ENCODE measurements around the gene APEH. TPM values are rescaled to one million over a fixed set of nuclear protein-coding genes. Genes with fewer than 3 reads are reported as not detected.

Gene APEH
- total and polyA plus RNA-seq, 2 experiments from 2014 or later = 170 to 264 TPM

DNA sequence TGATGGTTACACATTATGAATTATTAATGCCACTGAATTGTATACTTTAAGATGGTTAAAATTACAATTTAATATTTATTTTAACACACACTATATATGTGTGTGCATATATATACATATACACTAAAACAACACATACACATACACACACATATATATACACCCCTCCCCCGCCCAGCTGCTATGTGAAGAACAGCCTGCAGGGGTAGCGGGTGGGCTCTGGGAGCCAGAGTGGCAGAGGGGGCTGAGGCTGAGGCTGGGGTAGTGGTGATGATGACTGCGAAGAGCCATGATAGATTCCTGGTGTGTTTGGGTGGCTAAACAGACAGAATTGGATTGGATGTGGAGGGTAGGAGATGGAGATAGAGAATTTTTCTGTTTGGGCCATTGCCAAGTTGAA lies 39.4 kb upstream of the APEH start:
- TF ChIP-seq ZNF331 (CRISPR knock-in tag; IDR thresholded peaks at IDR 0.05; ENCODE audit: low read depth) = no peak
- TF ChIP-seq, protein P1, sequence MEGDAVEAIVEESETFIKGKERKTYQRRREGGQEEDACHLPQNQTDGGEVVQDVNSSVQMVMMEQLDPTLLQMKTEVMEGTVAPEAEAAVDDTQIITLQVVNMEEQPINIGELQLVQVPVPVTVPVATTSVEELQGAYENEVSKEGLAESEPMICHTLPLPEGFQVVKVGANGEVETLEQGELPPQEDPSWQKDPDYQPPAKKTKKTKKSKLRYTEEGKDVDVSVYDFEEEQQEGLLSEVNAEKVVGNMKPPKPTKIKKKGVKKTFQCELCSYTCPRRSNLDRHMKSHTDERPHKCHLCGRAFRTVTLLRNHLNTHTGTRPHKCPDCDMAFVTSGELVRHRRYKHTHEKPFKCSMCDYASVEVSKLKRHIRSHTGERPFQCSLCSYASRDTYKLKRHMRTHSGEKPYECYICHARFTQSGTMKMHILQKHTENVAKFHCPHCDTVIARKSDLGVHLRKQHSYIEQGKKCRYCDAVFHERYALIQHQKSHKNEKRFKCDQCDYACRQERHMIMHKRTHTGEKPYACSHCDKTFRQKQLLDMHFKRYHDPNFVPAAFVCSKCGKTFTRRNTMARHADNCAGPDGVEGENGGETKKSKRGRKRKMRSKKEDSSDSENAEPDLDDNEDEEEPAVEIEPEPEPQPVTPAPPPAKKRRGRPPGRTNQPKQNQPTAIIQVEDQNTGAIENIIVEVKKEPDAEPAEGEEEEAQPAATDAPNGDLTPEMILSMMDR (conservative IDR thresholded peaks at IDR 0.05; ENCODE audit: low read depth in 2 of 2) = peak in 1 of 2 experiments; percentile 39; a peak in 2 of 4 replicates
- Mint-ChIP-seq H3K27me3 (ENCODE audit: insufficient read depth, low read depth, poor library complexity) (peaks cover 1% of the 10 kb centered on the region), H3K27ac (no peak overlapping the region)

DNA sequence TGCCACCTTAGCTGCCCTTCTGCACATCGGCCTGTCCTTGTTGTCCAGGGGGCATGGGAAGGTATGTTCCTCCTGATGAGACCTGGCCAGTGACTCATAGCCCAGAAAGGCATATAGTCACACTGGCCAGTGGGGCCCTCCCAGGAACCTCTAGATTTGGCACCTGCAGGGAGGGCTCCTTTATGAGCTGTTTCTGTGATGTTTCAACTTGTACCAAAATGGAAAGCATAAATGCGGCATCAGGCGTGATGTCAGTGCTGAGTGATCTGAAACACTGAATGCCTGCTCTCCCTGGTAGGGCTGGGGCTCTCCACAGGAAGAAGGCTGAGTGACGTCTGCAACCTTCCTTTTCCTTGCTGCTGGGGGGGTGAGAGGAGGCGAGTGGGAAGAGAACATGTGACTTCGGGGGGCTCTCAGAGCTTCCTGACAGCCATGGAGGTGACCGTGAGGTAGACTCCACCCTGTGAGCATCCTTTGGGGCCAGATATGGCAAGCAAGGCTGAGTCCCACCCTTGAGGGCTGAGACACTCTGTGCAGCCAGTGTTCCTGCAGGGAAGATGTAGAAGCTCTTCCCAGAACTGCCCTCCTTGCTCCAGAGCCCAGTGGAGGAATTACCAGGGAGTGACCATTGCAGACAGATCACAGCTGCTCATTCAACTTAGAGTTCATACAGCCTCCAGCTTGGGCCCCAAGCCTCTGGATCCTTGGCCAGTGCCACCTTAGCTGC lies 37.1 kb upstream of the APEH start:
- Histone ChIP-seq H3K4me2 (no peak overlapping the region), H3F3A (replicated peaks; ENCODE audit: low read depth) (no peaks in the 10 kb centered on the region), H2AFZ (no peak overlapping the region), H3K27me3 (ENCODE audit: insufficient read depth) (no peaks in the 10 kb centered on the region), H3K4me1 (ENCODE audit: insufficient read depth) (no peaks in the 10 kb centered on the region), H4K20me1 (replicated peaks; ENCODE audit: insufficient read depth) (no peaks in the 10 kb centered on the region), H3K4me3 (no peak overlapping the region), H3K79me2 (replicated peaks; ENCODE audit: insufficient read depth) (no peaks in the 10 kb centered on the region), H3K9me2 (ENCODE audit: insufficient read depth) (no peaks in the 10 kb centered on the region), H3K27ac (ENCODE audit: low read depth) (no peak overlapping the region), H3K36me3 (ENCODE audit: insufficient read depth) (no peaks in the 10 kb centered on the region)
- DNase-seq (ENCODE audit: low spot score) = no peak
- TF ChIP-seq EZH2phosphoT487 (IDR thresholded peaks at IDR 0.05; ENCODE audit: unreplicated experiment) (no peak), ZNF331 (CRISPR knock-in tag; IDR thresholded peaks at IDR 0.05; ENCODE audit: low read depth) (no peak), EZH2 (IDR thresholded peaks at IDR 0.05; ENCODE audit: low read depth, unreplicated experiment) (no peak), STAT1 (IDR thresholded peaks at IDR 0.05; ENCODE audit: unreplicated experiment) (no peak)
- TF ChIP-seq, protein P2, sequence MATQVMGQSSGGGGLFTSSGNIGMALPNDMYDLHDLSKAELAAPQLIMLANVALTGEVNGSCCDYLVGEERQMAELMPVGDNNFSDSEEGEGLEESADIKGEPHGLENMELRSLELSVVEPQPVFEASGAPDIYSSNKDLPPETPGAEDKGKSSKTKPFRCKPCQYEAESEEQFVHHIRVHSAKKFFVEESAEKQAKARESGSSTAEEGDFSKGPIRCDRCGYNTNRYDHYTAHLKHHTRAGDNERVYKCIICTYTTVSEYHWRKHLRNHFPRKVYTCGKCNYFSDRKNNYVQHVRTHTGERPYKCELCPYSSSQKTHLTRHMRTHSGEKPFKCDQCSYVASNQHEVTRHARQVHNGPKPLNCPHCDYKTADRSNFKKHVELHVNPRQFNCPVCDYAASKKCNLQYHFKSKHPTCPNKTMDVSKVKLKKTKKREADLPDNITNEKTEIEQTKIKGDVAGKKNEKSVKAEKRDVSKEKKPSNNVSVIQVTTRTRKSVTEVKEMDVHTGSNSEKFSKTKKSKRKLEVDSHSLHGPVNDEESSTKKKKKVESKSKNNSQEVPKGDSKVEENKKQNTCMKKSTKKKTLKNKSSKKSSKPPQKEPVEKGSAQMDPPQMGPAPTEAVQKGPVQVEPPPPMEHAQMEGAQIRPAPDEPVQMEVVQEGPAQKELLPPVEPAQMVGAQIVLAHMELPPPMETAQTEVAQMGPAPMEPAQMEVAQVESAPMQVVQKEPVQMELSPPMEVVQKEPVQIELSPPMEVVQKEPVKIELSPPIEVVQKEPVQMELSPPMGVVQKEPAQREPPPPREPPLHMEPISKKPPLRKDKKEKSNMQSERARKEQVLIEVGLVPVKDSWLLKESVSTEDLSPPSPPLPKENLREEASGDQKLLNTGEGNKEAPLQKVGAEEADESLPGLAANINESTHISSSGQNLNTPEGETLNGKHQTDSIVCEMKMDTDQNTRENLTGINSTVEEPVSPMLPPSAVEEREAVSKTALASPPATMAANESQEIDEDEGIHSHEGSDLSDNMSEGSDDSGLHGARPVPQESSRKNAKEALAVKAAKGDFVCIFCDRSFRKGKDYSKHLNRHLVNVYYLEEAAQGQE (IDR thresholded peaks at IDR 0.05; ENCODE audit: unreplicated experiment) = no peak
- TF ChIP-seq, protein P1 (conservative IDR thresholded peaks at IDR 0.05; ENCODE audit: low read depth in 2 of 2) = no peak
- Mint-ChIP-seq H3K27me3 (ENCODE audit: insufficient read depth, low read depth, poor library complexity) (peaks cover 6% of the 10 kb centered on the region), H3K4me1 (no peaks in the 10 kb centered on the region; the same call in 2 of the 3 replicates), H3K9me3 (no peaks in the 10 kb centered on the region), H3K27ac (no peak overlapping the region), H3K4me3 (no peak overlapping the region), H3K36me3 (ENCODE audit: low read depth) (no peaks in the 10 kb centered on the region; the same call in 2 of the 3 replicates)
- no peak for ATAC-seq

More for the DNA sequence above, 39.4 kb upstream of the APEH start:
- Histone ChIP-seq H3K79me2 (replicated peaks; ENCODE audit: insufficient read depth) (no peaks in the 10 kb centered on the region), H3K4me3 (no peak overlapping the region), H3K9me2 (ENCODE audit: insufficient read depth) (no peaks in the 10 kb centered on the region), H2AFZ (no peak overlapping the region), H4K20me1 (replicated peaks; ENCODE audit: insufficient read depth) (no peaks in the 10 kb centered on the region), H3K27me3 (ENCODE audit: insufficient read depth) (no peaks in the 10 kb centered on the region), H3K27ac (ENCODE audit: low read depth) (no peak overlapping the region), H3K36me3 (ENCODE audit: insufficient read depth) (no peaks in the 10 kb centered on the region), H3K4me1 (ENCODE audit: insufficient read depth) (no peaks in the 10 kb centered on the region), H3K4me2 (no peak overlapping the region), H3F3A (replicated peaks; ENCODE audit: low read depth) (no peaks in the 10 kb centered on the region)
- Mint-ChIP-seq H3K9me3 (peaks cover 10% of the 10 kb centered on the region; the same call in 2 of the 3 replicates), H3K4me3 (no peak overlapping the region), H3K36me3 (ENCODE audit: low read depth) (peaks cover 15% of the 10 kb centered on the region; the same call in 2 of the 3 replicates), H3K4me1 (no peaks in the 10 kb centered on the region; the same call in 2 of the 3 replicates)
- DNase-seq (ENCODE audit: low spot score) (peak; percentile 65), ATAC-seq (peak; percentile 78)

Data from GM23338 (cell line).